Stimulated activated CD8-positive, alpha-beta memory T cell treated with anti-CD3 and anti-CD28 coated beads, Interleukin-7, amount 100 ng/mL, for 48 hours (primary cell): Measurements from ENCODE around the gene SCN1B.

ENCODE experiments used
- DNase-seq, 2 donors: peaks; one replicate each; pipeline ENCODE4 v3.0.0-alpha.2; 2020; ENCODE audit warnings: low read depth in 1 of 2; ENCODE audit errors: extremely low read depth in 1 of 2

The SCN1B gene

DNA sequence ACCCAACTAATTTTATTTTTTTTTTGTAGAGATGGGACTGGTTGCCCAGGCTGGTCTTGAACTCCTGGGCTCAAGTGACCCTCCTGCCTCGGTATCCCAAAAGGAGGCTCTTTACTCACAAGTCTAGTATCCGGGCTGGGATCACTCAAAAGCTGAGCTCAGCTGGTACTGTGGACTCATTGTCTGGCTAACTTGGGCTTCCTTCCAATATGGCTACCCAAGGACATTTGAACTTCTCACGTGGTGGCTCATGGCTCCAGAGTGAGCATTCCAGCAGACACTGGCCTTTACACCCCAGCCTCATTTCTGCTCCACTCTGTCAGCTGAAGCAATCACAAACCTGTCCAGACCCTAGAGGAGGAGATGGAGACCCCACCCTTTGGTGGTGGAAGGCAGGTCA is 40.2 kb downstream of the SCN1B start:
- DNase-seq: no peak

GRCh38 chr19:35073516-35073915 is 43.2 kb downstream of the SCN1B start:
- DNase-seq: no peak

DNA sequence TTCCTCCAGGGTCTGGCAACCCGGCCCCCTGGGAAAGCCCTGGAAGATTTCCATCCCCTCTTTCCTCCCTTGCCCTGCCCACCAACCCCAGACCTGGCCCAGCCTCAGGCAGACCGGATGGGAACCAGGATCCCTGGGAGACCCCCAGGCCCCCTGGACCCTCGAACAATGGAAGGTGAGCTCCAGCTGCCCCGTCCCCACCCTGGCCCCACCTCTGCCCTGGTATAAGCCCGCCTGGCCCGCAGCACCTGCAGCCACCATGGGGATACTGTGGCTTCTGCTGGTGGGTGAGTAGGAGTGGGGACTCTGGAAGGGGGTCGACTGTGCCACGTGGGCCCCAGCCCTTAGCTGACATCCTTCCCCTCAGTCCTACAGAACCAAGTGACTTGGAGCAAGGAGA is 43.7 kb downstream of the SCN1B start:
- no peak for DNase-seq

GRCh38 chr19:35074426-35075201 is 44.3 kb downstream of the SCN1B start:
- no peak for DNase-seq

DNA sequence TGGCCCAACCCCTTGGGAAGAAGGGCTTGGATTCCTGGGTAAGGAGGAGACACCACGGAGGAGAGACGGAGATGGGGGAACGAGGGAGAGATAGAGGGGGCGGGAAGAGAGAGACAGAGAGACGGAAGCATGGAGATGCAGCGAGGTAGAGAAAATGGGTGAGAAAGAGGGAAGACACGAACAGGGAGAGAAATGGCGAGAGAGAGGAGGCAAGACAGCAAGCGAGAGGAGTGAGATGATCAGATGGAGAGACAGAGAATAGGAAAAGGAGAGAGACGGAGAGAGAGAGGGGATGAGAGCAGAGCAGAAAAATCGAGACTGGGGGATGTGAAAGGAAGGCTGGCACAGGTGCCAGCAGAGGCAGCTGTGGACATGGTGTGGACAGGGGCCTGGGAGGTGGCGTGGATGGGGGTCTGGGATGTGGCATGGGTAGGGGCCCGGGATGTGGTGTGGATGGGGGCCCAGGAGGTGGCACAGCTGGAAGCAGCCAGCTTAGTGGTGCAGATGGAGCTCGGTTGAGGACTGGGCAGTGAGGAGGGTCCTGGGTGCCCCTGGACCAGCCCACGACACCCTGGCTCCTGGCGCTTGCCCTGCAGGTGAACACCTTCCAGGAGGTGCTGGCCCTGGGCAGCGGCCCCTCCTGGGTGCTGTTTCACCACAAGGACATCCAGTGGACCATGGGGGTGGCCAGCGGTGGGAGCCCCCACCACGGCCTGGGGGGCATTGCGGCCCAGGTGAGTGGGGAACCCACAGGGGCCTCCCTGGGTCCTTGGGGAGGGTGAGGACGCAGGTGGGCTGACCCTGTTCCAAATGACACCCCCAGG is 45.1 kb downstream of the SCN1B start:
- DNase-seq: no peak

DNA sequence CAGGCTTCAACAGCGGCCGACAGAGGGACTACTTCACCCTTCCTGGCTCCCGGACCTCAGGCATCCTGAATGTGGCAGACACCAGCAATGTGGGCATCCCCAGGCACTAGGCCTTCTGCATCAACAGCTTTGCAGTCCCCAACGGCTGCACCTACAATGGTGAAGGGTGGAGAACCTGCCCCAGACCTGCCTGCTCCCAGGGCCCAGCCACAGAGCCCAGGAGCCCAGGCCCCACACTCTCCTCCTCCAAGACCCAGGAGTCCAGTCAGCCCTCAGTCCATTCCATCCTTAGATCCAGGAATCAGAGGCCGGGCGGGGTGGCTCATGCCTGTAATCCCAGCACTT is 45.7 kb downstream of the SCN1B start:
- no peak for DNase-seq

- DNase-seq: no peak
Observed at GRCh38 chr19:35076657-35077056, 46.4 kb downstream of the SCN1B start.

DNA sequence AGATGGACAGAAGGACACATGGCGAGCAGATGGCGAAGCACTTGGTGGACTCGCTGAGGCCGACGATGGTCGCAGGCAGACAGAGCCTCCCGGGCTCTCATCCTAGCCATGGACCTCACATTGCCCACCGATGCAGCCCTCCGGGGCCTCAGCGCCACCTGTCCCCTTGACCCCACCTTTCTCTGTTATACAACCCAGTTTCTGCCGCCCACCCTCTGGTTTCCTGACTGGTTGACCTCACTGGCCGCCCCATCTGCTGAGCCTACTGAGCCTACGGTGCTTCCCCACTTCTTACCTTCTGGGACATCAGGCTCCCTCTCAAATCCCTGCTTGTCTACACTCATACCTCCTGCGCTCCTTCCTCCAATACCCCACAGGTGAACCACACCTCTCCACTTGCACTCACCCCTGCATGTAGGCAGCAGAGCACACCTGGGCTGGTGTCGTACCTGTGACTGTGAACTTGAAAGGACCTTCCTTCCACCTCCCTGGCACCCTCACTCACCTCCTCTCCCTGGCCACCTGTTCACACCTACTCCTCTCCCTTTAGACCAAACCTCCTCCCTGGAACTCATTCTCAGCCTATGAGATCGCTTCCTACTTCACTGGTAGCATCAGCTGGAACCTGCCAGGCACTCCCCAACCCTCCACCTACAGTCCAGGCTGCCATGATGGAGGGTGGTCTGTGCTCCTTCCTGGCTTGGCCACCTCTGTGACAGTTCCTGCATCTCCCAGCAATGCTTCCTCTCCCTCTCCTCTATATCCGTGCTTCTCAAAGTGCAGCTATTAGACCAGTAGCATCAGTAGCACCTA is 47.3 kb downstream of the SCN1B start:
- no peak for DNase-seq

- DNase-seq: no peak
Observed at GRCh38 chr19:35079826-35080225, 49.6 kb downstream of the SCN1B start.

DNA sequence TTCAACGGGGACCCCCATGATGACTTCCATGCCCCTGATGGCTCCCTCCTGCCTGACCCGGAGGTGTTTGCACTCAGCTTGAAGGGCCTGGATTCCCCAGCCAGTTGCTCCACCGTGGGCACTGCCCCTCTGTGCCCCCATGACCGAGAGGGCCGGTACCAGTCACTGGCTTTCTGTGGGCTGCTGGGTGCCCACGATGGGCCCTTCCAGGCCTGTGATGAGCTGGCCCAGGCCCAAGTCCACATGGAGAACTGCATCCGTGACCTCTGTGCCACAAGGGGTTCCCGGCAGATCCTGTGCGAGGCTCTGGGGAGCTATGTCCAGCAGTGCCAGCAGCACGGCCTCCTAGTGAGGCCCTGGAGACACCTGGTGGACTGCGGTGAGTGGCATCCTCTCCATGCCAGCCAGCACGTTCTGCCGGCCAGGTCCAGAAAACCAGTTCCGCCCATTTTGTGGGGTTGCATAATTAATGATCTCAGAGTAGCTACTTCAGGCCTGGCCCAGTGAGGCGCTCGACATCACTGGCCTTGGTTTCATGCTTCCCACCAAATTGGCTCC is 50.4 kb downstream of the SCN1B start:
- no peak for DNase-seq

GRCh38 chr19:35081201-35081600 is 50.9 kb downstream of the SCN1B start:
- DNase-seq: no peak

- no peak for DNase-seq
Observed at GRCh38 chr19:35083691-35084508, 53.6 kb downstream of the SCN1B start.

- no peak for DNase-seq
Observed at GRCh38 chr19:35084509-35084762, 54.2 kb downstream of the SCN1B start.

DNA sequence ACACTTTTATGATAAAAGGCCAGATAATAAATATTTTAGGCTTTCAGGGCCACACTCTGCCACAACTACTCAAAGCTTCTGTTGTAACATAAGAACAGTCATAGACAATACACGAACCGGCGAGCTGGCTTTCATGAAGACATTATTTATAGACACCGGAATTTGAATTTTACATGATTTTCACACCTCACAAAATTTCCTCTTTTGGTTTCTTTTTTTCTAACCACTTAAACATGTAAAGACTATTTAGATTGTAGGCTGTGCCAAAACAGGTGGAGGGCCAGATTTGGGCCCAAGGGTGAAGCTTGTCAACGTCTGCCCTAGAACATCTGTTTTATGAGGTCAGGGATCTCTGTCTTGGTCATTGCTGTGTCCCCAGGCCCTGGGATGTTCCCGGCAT is 55.7 kb downstream of the SCN1B start:
- no peak for DNase-seq

GRCh38 chr19:35086455-35086854 is 56.2 kb downstream of the SCN1B start:
- no peak for DNase-seq

DNA sequence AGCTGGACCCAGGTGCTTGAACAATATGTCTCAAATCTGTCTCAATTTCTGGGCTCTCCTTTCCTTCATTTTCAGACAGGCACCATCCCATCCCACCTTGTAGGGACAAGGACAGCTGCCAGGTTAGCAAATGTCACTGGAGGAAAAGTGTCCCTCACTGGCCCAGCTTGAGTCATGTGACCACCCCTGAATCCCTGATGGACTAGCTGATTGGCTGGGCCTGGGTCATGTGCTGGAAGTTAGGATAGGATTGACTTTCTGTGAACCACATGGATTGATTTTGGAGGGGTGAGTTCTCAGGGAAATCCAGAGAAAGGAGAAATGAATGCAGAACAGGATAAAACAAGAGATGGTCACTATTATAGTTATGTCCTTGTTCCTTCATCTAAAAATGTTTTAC is 57.1 kb downstream of the SCN1B start:
- no peak for DNase-seq

DNA sequence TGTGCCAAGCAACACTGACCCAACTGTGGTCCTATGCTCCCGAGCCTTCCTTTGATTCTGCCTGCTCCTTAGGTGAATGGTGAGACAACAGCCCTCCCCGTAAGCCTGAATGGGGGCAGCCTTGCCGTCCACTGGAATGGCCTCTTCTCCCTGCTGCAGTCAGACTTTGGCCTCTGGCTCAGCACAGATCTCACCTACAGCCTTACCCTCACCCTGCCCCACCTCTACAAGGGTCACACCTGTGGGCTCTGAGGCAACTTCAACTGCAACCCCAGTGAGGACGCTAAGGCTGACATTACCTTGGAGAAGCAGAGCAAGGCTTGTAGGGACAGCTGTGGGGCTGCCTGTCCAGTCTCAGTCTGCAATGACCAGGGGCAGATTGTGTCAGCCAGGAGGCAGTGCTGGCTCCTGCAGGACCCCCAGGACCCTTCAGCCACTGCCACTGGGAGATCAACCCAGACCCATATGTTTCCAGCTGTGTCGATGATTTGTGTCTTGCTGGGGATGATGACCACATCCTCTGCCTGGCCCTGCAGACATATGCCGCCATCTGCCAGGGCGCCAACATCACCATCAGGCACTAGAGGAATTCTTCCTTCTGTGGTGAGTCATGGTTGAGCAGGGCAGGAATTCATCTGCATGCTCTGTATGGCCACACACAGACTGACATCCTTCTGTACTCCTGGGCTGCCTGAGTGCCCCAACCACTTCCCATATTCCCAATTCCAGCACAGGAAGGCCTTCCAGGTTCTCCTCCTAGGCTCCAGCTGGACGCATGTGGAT is 58.1 kb downstream of the SCN1B start:
- DNase-seq: no peak

DNA sequence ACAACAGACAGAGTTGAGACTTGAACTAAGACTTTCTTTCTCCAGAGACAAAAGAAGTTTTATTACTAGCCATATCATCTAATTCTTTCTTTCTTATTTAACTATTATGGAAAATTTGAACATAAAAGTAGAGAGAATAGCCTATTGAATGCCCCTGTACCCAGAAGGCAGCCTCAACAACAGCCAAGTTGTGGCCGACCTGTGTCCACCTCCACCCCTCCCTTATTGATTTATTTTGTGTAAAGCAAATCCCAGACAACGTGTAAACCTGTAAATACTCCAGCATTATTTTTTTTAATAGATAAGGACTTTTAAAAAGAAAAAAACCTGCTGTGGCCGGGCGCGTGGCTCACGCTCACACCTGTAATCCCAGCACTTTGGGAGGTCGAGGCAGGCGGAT is 59.3 kb downstream of the SCN1B start:
- no peak for DNase-seq
